Left cardiac atrium (tissue), 4 donors: ENCODE results near the gene FADS3. TPM values are rescaled to one million over a fixed set of nuclear protein-coding genes. Genes with fewer than 3 reads are reported as not detected.

Source experiments
- ATAC-seq, 2 donors: fragments of 200-7000 bp; cut with Tn5 transposase; one replicate each; pipeline ENCODE4 v1.9.1; 2020; ENCODE audit warnings: mild to moderate bottlenecking in 2 of 2, moderate library complexity in 2 of 2
- DNase-seq: peaks from one replicate; pipeline ENCODE4 v3.0.0-alpha.2; 2020
- intact Hi-C, 2 donors: fragments of 100-400 bp; cut with DNase I; formaldehyde crosslinking; loops; one replicate each; pipeline versions ENCODE4 v1.14.1 to v1.15.1; 2022 to 2023
- total RNA-seq, 2 donors: library from RNA; stranded (reverse); fragmentation: NEBNext Ultra II Directional; extraction: Animal tissue kit (Norgen Biotek cat#: 25700); gene quantifications; one replicate each; pipeline ENCODE4 v1.2.1, GENCODE V29; 2021
- donor health status: DM: no; HTN: yes; CAD: no.
- donor health status: DM: no; HTN: yes; CAD: no; lungs with severe emphysema.
- donor health status: DM: yes; HTN: yes; CAD: no.
- donor health status: Dilated cardiomyopathy.

Gene FADS3
- total RNA-seq, 2 donors from 2014 or later: 70.5 to 90.6 TPM

GRCh38 chr11:61903845-61904244, 12.5 kb upstream of the FADS3 start:
- intact Hi-C loops: no loop called here
- ATAC-seq: no peak
- no peak for DNase-seq

GRCh38 chr11:61902313-61902712, 11.0 kb upstream of the FADS3 start:
- DNase-seq: no peak
- ATAC-seq: no peak
- intact Hi-C loops: no loop called here

GRCh38 chr11:61901397-61901796, 10.1 kb upstream of the FADS3 start:
- ATAC-seq (no peak), DNase-seq (no peak)
- intact Hi-C loops: no loop called here

- ATAC-seq (no peak), DNase-seq (no peak)
- intact Hi-C loops: no loop called here
Measured at GRCh38 chr11:61900251-61900650, 8.9 kb upstream of the FADS3 start.

GRCh38 chr11:61899146-61899841, 7.9 kb upstream of the FADS3 start:
- DNase-seq (peak; percentile 82), ATAC-seq (peak; percentile 83 to 85)
- intact Hi-C loops: loop anchor here (2.0 to 5.0 kb wide), 6 partner anchors 48 to 208 kb away; no protein-coding TSS in a partner anchor

- ATAC-seq (peak in 1 of 2 donors; percentile 2), DNase-seq (no peak)
- intact Hi-C loops: loop anchor here (2.0 to 5.0 kb wide), 6 partner anchors 49 to 209 kb away; no protein-coding TSS in a partner anchor
Measured at GRCh38 chr11:61898247-61898582, 6.9 kb upstream of the FADS3 start.

GRCh38 chr11:61897387-61898246, 6.3 kb upstream of the FADS3 start:
- ATAC-seq (peak; percentile 63 to 64), DNase-seq (peak; percentile 78)
- intact Hi-C loops: loop anchor here (2.0 to 5.0 kb wide), 6 partner anchors 49 to 210 kb away; no protein-coding TSS in a partner anchor

- ATAC-seq: no peak
- intact Hi-C loops: loop anchor here (5.0 kb wide), 4 partner anchors 50 to 210 kb away; no protein-coding TSS in a partner anchor
Measured at GRCh38 chr11:61896665-61897386, 5.5 kb upstream of the FADS3 start.

GRCh38 chr11:61895718-61896059, 4.3 kb upstream of the FADS3 start:
- intact Hi-C loops: loop anchor here (5.0 kb wide), 4 partner anchors 52 to 212 kb away; no protein-coding TSS in a partner anchor
- no peak for ATAC-seq
- DNase-seq: no peak

More at GRCh38 chr11:61896665-61897386, 5.5 kb upstream of the FADS3 start:
- DNase-seq: no peak

- DNase-seq: no peak
- intact Hi-C loops: loop anchor here (5.0 kb wide), 4 partner anchors 52 to 212 kb away; no protein-coding TSS in a partner anchor
- ATAC-seq: no peak
Measured at GRCh38 chr11:61895046-61895717, 3.8 kb upstream of the FADS3 start.

GRCh38 chr11:61893981-61894380, 2.6 kb upstream of the FADS3 start:
- intact Hi-C loops: no loop called here
- ATAC-seq (no peak), DNase-seq (no peak)

- intact Hi-C loops: no loop called here
- ATAC-seq (peak; percentile 1 to 4), DNase-seq (no peak)
Measured at GRCh38 chr11:61892085-61892370, 683 bp upstream of the FADS3 start.

- intact Hi-C loops: no loop called here
- ATAC-seq (peak; percentile 7 to 34), DNase-seq (peak; percentile 78)
Measured at GRCh38 chr11:61890529-61891330, 615 bp downstream of the FADS3 start.

- intact Hi-C loops: no loop called here
- DNase-seq (no peak), ATAC-seq (no peak)
Measured at GRCh38 chr11:61889831-61890230, 1.5 kb downstream of the FADS3 start.

GRCh38 chr11:61888590-61888989, 2.8 kb downstream of the FADS3 start:
- intact Hi-C loops: no loop called here
- ATAC-seq (no peak), DNase-seq (no peak)

GRCh38 chr11:61887839-61888494, 3.4 kb downstream of the FADS3 start:
- peak; percentile 93 for DNase-seq
- ATAC-seq: peak; percentile 57 to 72
- intact Hi-C loops: no loop called here

GRCh38 chr11:61886643-61887042, 4.7 kb downstream of the FADS3 start:
- DNase-seq (no peak), ATAC-seq (no peak)
- intact Hi-C loops: no loop called here
